Myocyte (in vitro differentiated cells): ENCODE data around the gene EVA1A. TPM values are rescaled to one million over a fixed set of nuclear protein-coding genes. Genes with fewer than 3 reads are reported as not detected.

ENCODE experiments used
- DNase-seq: peaks from one replicate; pipeline ENCODE4 v3.0.0-alpha.2; 2012; ENCODE audit warnings: low read depth
- total RNA-seq: library from RNA; depleted of rRNA; stranded (reverse); fragments of >200 nt; gene quantifications from 2 replicates; pipeline ENCODE4 v1.2.3, GENCODE V29; 2014

EVA1A gene
- total RNA-seq, 1 donor from 2014 or later, result 4.4 TPM

GRCh38 chr2:75518638-75519465 is 41.9 kb downstream of the EVA1A start:
- DNase-seq, result no peak

- no peak for DNase-seq
Measured at GRCh38 chr2:75517547-75518230, 43.0 kb downstream of the EVA1A start.

GRCh38 chr2:75516378-75517360 is 44.1 kb downstream of the EVA1A start:
- no peak for DNase-seq

GRCh38 chr2:75515584-75516368 is 45.0 kb downstream of the EVA1A start:
- no peak for DNase-seq

- DNase-seq, result peak; percentile 13
Measured at GRCh38 chr2:75513616-75514170, 47.0 kb downstream of the EVA1A start.

GRCh38 chr2:75512455-75513212 is 48.1 kb downstream of the EVA1A start:
- DNase-seq, result no peak

GRCh38 chr2:75506101-75506697 is 54.5 kb downstream of the EVA1A start:
- DNase-seq, result no peak

GRCh38 chr2:75505012-75505411 is 55.7 kb downstream of the EVA1A start:
- DNase-seq, result no peak

- peak; percentile 81 for DNase-seq
Measured at GRCh38 chr2:75503048-75503607, 57.6 kb downstream of the EVA1A start.

GRCh38 chr2:75500633-75501032 is 60.1 kb downstream of the EVA1A start:
- no peak for DNase-seq

- no peak for DNase-seq
Measured at GRCh38 chr2:75499534-75499933, 61.2 kb downstream of the EVA1A start.

- DNase-seq, result no peak
Measured at GRCh38 chr2:75498907-75499306, 61.8 kb downstream of the EVA1A start.

GRCh38 chr2:75497256-75497655 is 63.5 kb downstream of the EVA1A start:
- DNase-seq, result no peak

- no peak for DNase-seq
Measured at GRCh38 chr2:75495862-75496261, 64.9 kb downstream of the EVA1A start.

- DNase-seq, result peak; percentile 58
Measured at GRCh38 chr2:75494137-75494769, 66.5 kb downstream of the EVA1A start.

- DNase-seq, result no peak
Measured at GRCh38 chr2:75493230-75493629, 67.5 kb downstream of the EVA1A start.

GRCh38 chr2:75491129-75491753 is 69.5 kb downstream of the EVA1A start:
- peak; percentile 31 for DNase-seq

- DNase-seq, result peak; percentile 80
Measured at GRCh38 chr2:75489721-75490120, 71.0 kb downstream of the EVA1A start.
